Type B pancreatic cell (in vitro differentiated cells): ENCODE results near the gene CLDN34. TPM values are rescaled to one million over a fixed set of nuclear protein-coding genes. Genes with fewer than 3 reads are reported as not detected.

Experiments used
- DNase-seq: peaks from one replicate; pipeline ENCODE4 v3.0.0; 2021; ENCODE audit warnings: mixed read lengths; ENCODE audit not compliant: unreplicated experiment; ENCODE audit errors: extremely low spot score
- H3K27ac Mint-ChIP-seq: 2 replicates; pipeline ENCODE4 v1.8.0; 2021; ENCODE audit warnings: mild to moderate bottlenecking, mixed read lengths
- H3K27me3 Mint-ChIP-seq: 2 replicates; pipeline ENCODE4 v1.8.0; 2021; ENCODE audit warnings: mixed read lengths
- H3K36me3 Mint-ChIP-seq: 2 replicates; pipeline ENCODE4 v1.8.0; 2021; ENCODE audit warnings: mixed read lengths
- H3K4me1 Mint-ChIP-seq: one replicate; pipeline ENCODE4 v1.8.0; 2021; ENCODE audit warnings: mixed read lengths; ENCODE audit not compliant: unreplicated experiment
- H3K4me3 Mint-ChIP-seq: 2 replicates; pipeline ENCODE4 v1.8.0; 2021; ENCODE audit warnings: mild to moderate bottlenecking, mixed read lengths
- H3K9me3 Mint-ChIP-seq: 2 replicates; pipeline ENCODE4 v1.8.0; 2021; ENCODE audit warnings: mixed read lengths
- CTCF ChIP-seq: fragments of 200-600 bp; sonication (generic); conservative IDR thresholded peaks from 2 replicates; pipeline ENCODE4 v1.5.0; 2021; ENCODE audit warnings: antibody characterized with exemption, mild to moderate bottlenecking
- total RNA-seq: library from RNA; stranded (reverse); gene quantifications from 2 replicates; pipeline ENCODE4 v1.2.1, GENCODE V29; 2021; ENCODE audit warnings: low replicate concordance

CLDN34 gene
- total RNA-seq, 1 donor from 2014 or later, result not detected

GRCh38 chrX:9926002-9926401 lies 41.2 kb upstream of the CLDN34 start:
- no peaks in the 10 kb centered on the region for H3K27me3 Mint-ChIP-seq
- no peak for DNase-seq
- H3K4me3 Mint-ChIP-seq, result no peak overlapping the region
- no peak for TF ChIP-seq CTCF
- H3K27ac Mint-ChIP-seq, result no peak overlapping the region
- H3K9me3 Mint-ChIP-seq, result no peaks in the 10 kb centered on the region
- peaks cover 10% of the 10 kb centered on the region for H3K4me1 Mint-ChIP-seq
- peaks cover 6% of the 10 kb centered on the region for H3K36me3 Mint-ChIP-seq

- no peaks in the 10 kb centered on the region for H3K9me3 Mint-ChIP-seq
- H3K27me3 Mint-ChIP-seq, result no peaks in the 10 kb centered on the region
- H3K36me3 Mint-ChIP-seq, result peaks cover 6% of the 10 kb centered on the region
- H3K4me1 Mint-ChIP-seq, result peaks cover 10% of the 10 kb centered on the region
- H3K4me3 Mint-ChIP-seq, result no peak overlapping the region
- peak overlapping the region; percentile 35 for H3K27ac Mint-ChIP-seq
- no peak for TF ChIP-seq CTCF
- no peak for DNase-seq
Measured at GRCh38 chrX:9927698-9928482, 39.3 kb upstream of the CLDN34 start.

GRCh38 chrX:9935436-9935835 lies 31.7 kb upstream of the CLDN34 start:
- TF ChIP-seq CTCF, result no peak
- no peaks in the 10 kb centered on the region for H3K27me3 Mint-ChIP-seq
- H3K4me1 Mint-ChIP-seq, result no peaks in the 10 kb centered on the region
- DNase-seq, result no peak
- no peak overlapping the region for H3K4me3 Mint-ChIP-seq
- no peak overlapping the region for H3K27ac Mint-ChIP-seq
- H3K9me3 Mint-ChIP-seq, result no peaks in the 10 kb centered on the region
- no peaks in the 10 kb centered on the region for H3K36me3 Mint-ChIP-seq

GRCh38 chrX:9937761-9938160 lies 29.4 kb upstream of the CLDN34 start:
- no peaks in the 10 kb centered on the region for H3K4me1 Mint-ChIP-seq
- TF ChIP-seq CTCF, result no peak
- H3K36me3 Mint-ChIP-seq, result no peaks in the 10 kb centered on the region
- no peaks in the 10 kb centered on the region for H3K9me3 Mint-ChIP-seq
- no peak overlapping the region for H3K4me3 Mint-ChIP-seq
- no peak for DNase-seq
- no peaks in the 10 kb centered on the region for H3K27me3 Mint-ChIP-seq
- H3K27ac Mint-ChIP-seq, result no peak overlapping the region

GRCh38 chrX:9938516-9938915 lies 28.6 kb upstream of the CLDN34 start:
- no peak for TF ChIP-seq CTCF
- no peak for DNase-seq
- Mint-ChIP-seq H3K4me1 (no peaks in the 10 kb centered on the region), H3K27me3 (no peaks in the 10 kb centered on the region), H3K9me3 (no peaks in the 10 kb centered on the region), H3K27ac (no peak overlapping the region), H3K4me3 (no peak overlapping the region), H3K36me3 (peaks cover 4% of the 10 kb centered on the region)

- Mint-ChIP-seq H3K27ac (no peak overlapping the region), H3K9me3 (no peaks in the 10 kb centered on the region), H3K27me3 (no peaks in the 10 kb centered on the region), H3K4me3 (no peak overlapping the region), H3K4me1 (no peaks in the 10 kb centered on the region), H3K36me3 (peaks cover 4% of the 10 kb centered on the region)
- no peak for TF ChIP-seq CTCF
- no peak for DNase-seq
Measured at GRCh38 chrX:9940421-9940820, 26.7 kb upstream of the CLDN34 start.
